ENCODE results near the gene KIAA0513.

KIAA0513 gene

GRCh38 chr16:84999200-84999599 lies 28.4 kb upstream of the KIAA0513 start:
- Histone ChIP-seq H3K27me3 (ENCODE audit: insufficient read depth, poor library complexity, severe bottlenecking) (no peaks in the 10 kb centered on the region), H3K27ac (replicated peaks) (no peak overlapping the region), H3K4me3 (replicated peaks; ENCODE audit: insufficient read depth, low read length) (no peak overlapping the region)
- DNase-seq (ENCODE audit: low read depth in 1 of 2, low spot score in 1 of 2) = no peak
- TF ChIP-seq REST (IDR thresholded peaks at IDR 0.05; ENCODE audit: insufficient replicate concordance, low read depth) = no peak
- TF ChIP-seq, protein P1, sequence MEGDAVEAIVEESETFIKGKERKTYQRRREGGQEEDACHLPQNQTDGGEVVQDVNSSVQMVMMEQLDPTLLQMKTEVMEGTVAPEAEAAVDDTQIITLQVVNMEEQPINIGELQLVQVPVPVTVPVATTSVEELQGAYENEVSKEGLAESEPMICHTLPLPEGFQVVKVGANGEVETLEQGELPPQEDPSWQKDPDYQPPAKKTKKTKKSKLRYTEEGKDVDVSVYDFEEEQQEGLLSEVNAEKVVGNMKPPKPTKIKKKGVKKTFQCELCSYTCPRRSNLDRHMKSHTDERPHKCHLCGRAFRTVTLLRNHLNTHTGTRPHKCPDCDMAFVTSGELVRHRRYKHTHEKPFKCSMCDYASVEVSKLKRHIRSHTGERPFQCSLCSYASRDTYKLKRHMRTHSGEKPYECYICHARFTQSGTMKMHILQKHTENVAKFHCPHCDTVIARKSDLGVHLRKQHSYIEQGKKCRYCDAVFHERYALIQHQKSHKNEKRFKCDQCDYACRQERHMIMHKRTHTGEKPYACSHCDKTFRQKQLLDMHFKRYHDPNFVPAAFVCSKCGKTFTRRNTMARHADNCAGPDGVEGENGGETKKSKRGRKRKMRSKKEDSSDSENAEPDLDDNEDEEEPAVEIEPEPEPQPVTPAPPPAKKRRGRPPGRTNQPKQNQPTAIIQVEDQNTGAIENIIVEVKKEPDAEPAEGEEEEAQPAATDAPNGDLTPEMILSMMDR (IDR thresholded peaks at IDR 0.05; ENCODE audit: insufficient read depth, low read length) = no peak
- TF ChIP-seq POLR2AphosphoS5 (IDR thresholded peaks at IDR 0.05; ENCODE audit: low read depth) = no peak
- TF ChIP-seq SPI1 (IDR thresholded peaks at IDR 0.05; ENCODE audit: borderline replicate concordance, low read depth) = no peak
- TF ChIP-seq GABPA (IDR thresholded peaks at IDR 0.05; ENCODE audit: low read depth) = no peak

- H3K4me3 ChIP-seq (replicated peaks; ENCODE audit: insufficient read depth, low read length) = no peak overlapping the region
Measured at GRCh38 chr16:84999857-85000480, 27.6 kb upstream of the KIAA0513 start.

DNA sequence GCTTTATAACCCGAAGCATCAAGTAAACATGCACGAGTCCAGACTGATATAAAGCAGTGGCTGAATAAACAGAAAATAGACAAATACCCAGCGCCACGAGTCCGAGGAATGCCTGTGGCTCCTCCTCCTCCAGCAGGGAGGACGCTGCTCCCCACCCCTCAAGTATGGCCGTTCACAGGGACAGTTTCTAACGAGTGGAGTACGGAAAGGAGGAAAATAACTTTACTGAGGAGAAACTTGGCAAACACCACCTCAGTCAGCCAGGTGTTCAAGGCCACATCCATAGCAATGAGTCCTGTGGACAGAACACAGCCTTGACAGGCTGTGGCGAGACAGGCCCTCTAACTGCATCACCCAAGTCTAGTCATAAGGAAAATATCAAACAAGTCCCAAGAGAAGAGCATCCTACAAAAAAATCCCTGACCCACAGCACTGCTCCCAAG lies 25.5 kb upstream of the KIAA0513 start:
- no peak overlapping the region for H3K27ac ChIP-seq (replicated peaks)
- no peaks in the 10 kb centered on the region for H3K27me3 ChIP-seq (ENCODE audit: insufficient read depth, poor library complexity, severe bottlenecking)
- H3K4me3 ChIP-seq (replicated peaks; ENCODE audit: insufficient read depth, low read length) = no peak overlapping the region
- no peak for DNase-seq (ENCODE audit: low read depth in 1 of 2, low spot score in 1 of 2)
- TF ChIP-seq, protein P1 (IDR thresholded peaks at IDR 0.05; ENCODE audit: insufficient read depth, low read length) = no peak
- TF ChIP-seq POLR2AphosphoS5 (IDR thresholded peaks at IDR 0.05; ENCODE audit: low read depth) (no peak), SPI1 (IDR thresholded peaks at IDR 0.05; ENCODE audit: borderline replicate concordance, low read depth) (no peak), GABPA (IDR thresholded peaks at IDR 0.05; ENCODE audit: low read depth) (no peak)

More at GRCh38 chr16:84999857-85000480, 27.6 kb upstream of the KIAA0513 start:
- no peak for DNase-seq (ENCODE audit: low read depth in 1 of 2, low spot score in 1 of 2)
- TF ChIP-seq GABPA (IDR thresholded peaks at IDR 0.05; ENCODE audit: low read depth) (no peak), POLR2AphosphoS5 (IDR thresholded peaks at IDR 0.05; ENCODE audit: low read depth) (no peak), REST (IDR thresholded peaks at IDR 0.05; ENCODE audit: insufficient replicate concordance, low read depth) (no peak), SPI1 (IDR thresholded peaks at IDR 0.05; ENCODE audit: borderline replicate concordance, low read depth) (no peak)
- TF ChIP-seq, protein P1 (IDR thresholded peaks at IDR 0.05; ENCODE audit: insufficient read depth, low read length) = no peak
- H3K27me3 ChIP-seq (ENCODE audit: insufficient read depth, poor library complexity, severe bottlenecking) = no peaks in the 10 kb centered on the region
- H3K27ac ChIP-seq (replicated peaks) = no peak overlapping the region

- TF ChIP-seq REST (IDR thresholded peaks at IDR 0.05; ENCODE audit: insufficient replicate concordance, low read depth) (no peak), SPI1 (IDR thresholded peaks at IDR 0.05; ENCODE audit: borderline replicate concordance, low read depth) (no peak), POLR2AphosphoS5 (IDR thresholded peaks at IDR 0.05; ENCODE audit: low read depth) (no peak)
- TF ChIP-seq, protein P1 (IDR thresholded peaks at IDR 0.05; ENCODE audit: insufficient read depth, low read length) = no peak
- H3K27ac ChIP-seq (replicated peaks) = no peak overlapping the region
- no peak overlapping the region for H3K4me3 ChIP-seq (replicated peaks; ENCODE audit: insufficient read depth, low read length)
- no peaks in the 10 kb centered on the region for H3K27me3 ChIP-seq (ENCODE audit: insufficient read depth, poor library complexity, severe bottlenecking)
- DNase-seq (ENCODE audit: low read depth in 1 of 2, low spot score in 1 of 2) = no peak
Measured at GRCh38 chr16:85002608-85003007, 25.0 kb upstream of the KIAA0513 start.
